A172 (cell line): ENCODE data around the gene OR56A1. TPM values are rescaled to one million over a fixed set of nuclear protein-coding genes. Genes with fewer than 3 reads are reported as not detected.

Experiments
- DNase-seq: peaks from one replicate; pipeline ENCODE4 v3.0.0-alpha.2; 2015; ENCODE audit warnings: low spot score
- total RNA-seq: library from RNA; depleted of rRNA; stranded (reverse); fragments of >200 nt; shearing (Covaris generic); gene quantifications from 2 replicates; pipeline ENCODE4 v1.2.3, GENCODE V29; 2014; rRNA removed

OR56A1 gene
- total RNA-seq, 1 experiment from 2014 or later: not detected

DNA sequence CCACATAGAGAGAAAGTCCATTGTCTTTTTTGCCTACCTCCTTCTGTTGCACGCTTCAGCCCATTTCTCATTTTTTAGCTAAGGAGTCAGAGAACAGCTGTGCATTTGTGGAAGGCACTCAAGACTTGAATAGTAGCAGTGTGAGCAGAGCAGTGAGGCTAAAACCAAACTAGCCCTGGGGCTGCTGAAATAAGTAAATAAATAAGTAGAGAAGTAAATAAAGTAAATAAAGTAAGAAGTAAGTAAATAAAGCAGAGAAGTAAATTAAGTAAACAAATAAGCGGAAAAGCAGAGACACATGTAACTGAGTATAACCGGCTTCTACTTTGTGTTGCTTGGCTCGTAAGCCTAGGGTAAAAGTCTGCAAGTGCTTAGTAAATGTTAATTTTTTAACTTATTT is 41.4 kb downstream of the OR56A1 start:
- no peak for DNase-seq

DNA sequence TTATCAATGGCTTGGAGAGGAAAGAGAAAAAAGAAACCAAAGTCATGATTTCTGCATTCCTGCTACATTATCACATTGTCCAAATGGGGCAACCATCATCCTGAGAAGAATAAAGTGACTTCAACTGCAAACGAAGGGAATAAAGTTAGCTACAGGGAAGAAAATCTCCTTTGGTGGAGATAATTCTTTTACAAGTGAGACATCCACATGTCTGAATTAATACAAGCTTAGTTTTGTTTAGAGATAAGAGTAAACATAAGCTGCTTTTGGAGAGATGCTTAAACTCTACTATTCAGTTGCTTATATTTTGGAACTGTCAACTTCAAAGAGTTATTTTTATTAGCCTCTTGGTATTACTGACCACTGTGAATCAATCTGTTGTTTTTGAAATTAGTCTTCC is 43.7 kb downstream of the OR56A1 start, which contains the start of gene OR52L1:
TSS of gene OR52L1 (minus strand) at position 101 of the 400 bp plus-strand sequence. CDS start at position 46, 55 bp downstream.
- no peak for DNase-seq

- DNase-seq: no peak
Observed at GRCh38 chr11:5983443-5983842, 47.1 kb downstream of the OR56A1 start.

DNA sequence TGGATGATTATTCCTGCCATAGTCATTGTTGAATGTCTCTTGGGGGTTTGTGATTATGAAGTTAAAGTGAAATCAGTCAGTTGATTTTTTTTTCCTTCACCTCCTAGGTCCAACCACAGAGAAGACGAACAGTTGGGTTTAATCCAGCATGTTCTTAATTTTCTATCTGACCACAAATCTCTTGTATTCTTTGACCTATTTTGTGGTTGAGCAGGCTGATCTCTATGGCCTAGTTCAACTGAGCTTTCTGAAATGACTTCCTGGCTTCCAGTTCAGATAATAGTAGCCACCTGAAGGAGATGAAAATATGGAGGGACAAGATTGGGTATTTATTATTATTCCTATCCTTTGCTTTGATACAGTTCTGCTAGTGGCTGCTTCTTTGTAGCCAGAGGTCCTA is 57.0 kb downstream of the OR56A1 start:
- DNase-seq: no peak

Other genes with a start within 250 kb of the OR56A1 start
- gene OR52N5, start 247.4 kb downstream of the OR56A1 start, total RNA-seq: not detected in 2 replicates
- not detected in 2 replicates for gene OR52N1, start 239.5 kb downstream of the OR56A1 start, total RNA-seq
- gene OR52N2, start 221.8 kb downstream of the OR56A1 start, total RNA-seq: not detected in 2 replicates
- not detected in 2 replicates for gene OR52E6, start 188.9 kb downstream of the OR56A1 start, total RNA-seq
- not detected in 2 replicates for gene OR52E8, start 173.1 kb downstream of the OR56A1 start, total RNA-seq
- not detected in 2 replicates for gene OR52E4, start 150.1 kb downstream of the OR56A1 start, total RNA-seq
- not detected in 2 replicates for gene OR52E5, start 137.6 kb downstream of the OR56A1 start, total RNA-seq
- gene OR56A3, start 88.5 kb downstream of the OR56A1 start, total RNA-seq: not detected in 2 replicates
- gene OR56A5, start 62.3 kb downstream of the OR56A1 start, total RNA-seq: not detected in 2 replicates
- gene OR52L1, start 43.8 kb downstream of the OR56A1 start, total RNA-seq: not detected in 2 replicates
- gene OR56A4, start 23.8 kb downstream of the OR56A1 start, total RNA-seq: not detected in 2 replicates
- not detected in 2 replicates for gene OR56B4, start 76.9 kb upstream of the OR56A1 start, total RNA-seq
- not detected in 2 replicates for gene OR52B2, start 139.6 kb upstream of the OR56A1 start, total RNA-seq
- not detected in 2 replicates for gene OR52W1, start 168.5 kb upstream of the OR56A1 start, total RNA-seq
- gene C11orf42, start 174.8 kb upstream of the OR56A1 start, total RNA-seq: not detected in 2 replicates
- gene FHIP1B, start 203.9 kb upstream of the OR56A1 start, total RNA-seq: 9.6 and 13.1 TPM in 2 replicates
- 0.17 TPM in 1 of 2 replicates, not detected in the other for gene CNGA4, start 208.3 kb upstream of the OR56A1 start, total RNA-seq
- not detected in 2 replicates for gene CCKBR, start 229.1 kb upstream of the OR56A1 start, total RNA-seq